Panc1 (cell line): ENCODE results near the gene CACNA2D3. TPM values are rescaled to one million over a fixed set of nuclear protein-coding genes. Genes with fewer than 3 reads are reported as not detected.

Source experiments
- ATAC-seq: fragments of 200-7000 bp; cut with Tn5 transposase; 2 replicates; pipeline ENCODE4 v1.9.1; 2020; ENCODE audit warnings: mild to moderate bottlenecking, moderate library complexity
- BruUV-seq: library from RNA; stranded (reverse); fragments of 400-500 nt; replicated peaks from 2 replicates; lab custom pipeline; 2021; lab: Mats Ljungman, UMichigan
- CTCF ChIA-PET: fragments of 300-600 bp; sonication (Branson Sonifier 250); formaldehyde crosslinking; loops from one replicate; lab custom pipeline; 2022; ENCODE audit warnings: antibody characterized with exemption; lab: Charles Lee
- POLR2A ChIA-PET: fragments of 300-600 bp; sonication (Branson Sonifier 250); formaldehyde crosslinking; loops from one replicate; lab custom pipeline; 2022; ENCODE audit warnings: antibody characterized with exemption; lab: Charles Lee
- DNase-seq: peaks from one replicate; pipeline ENCODE4 v3.0.0-alpha.2; 2010; ENCODE audit warnings: low read depth, low spot score
- H3K27ac ChIP-seq: 2 replicates; pipeline ENCODE4 v1.5.1; 2011; ENCODE audit warnings: mild to moderate bottlenecking, low read length, inconsistent platforms
- H3K27me3 ChIP-seq: fragments of 200-500 bp; sonication (Bioruptor generic); 2 replicates; pipeline ENCODE4 v1.6.0; 2014; ENCODE audit warnings: low read length, inconsistent platforms; ENCODE audit not compliant: control insufficient read depth, insufficient read depth
- H3K36me3 ChIP-seq: fragments of 200-500 bp; sonication (Bioruptor generic); 2 replicates; pipeline ENCODE4 v1.5.1; 2014; ENCODE audit warnings: inconsistent platforms, mild to moderate bottlenecking, low read length, moderate library complexity; ENCODE audit not compliant: control insufficient read depth, insufficient read depth
- H3K4me1 ChIP-seq: 2 replicates; pipeline ENCODE4 v1.5.1; 2011; ENCODE audit warnings: inconsistent platforms, mild to moderate bottlenecking, low read length, moderate library complexity; ENCODE audit not compliant: control insufficient read depth, insufficient read depth
- H3K4me3 ChIP-seq, 2 experiments: 2 replicates each; pipeline ENCODE4 v1.5.1; 2011 to 2012; ENCODE audit warnings: low read depth in 2 of 2, low read length in 2 of 2, mild to moderate bottlenecking in 2 of 2, inconsistent platforms in 1 of 2, moderate library complexity in 1 of 2
- H3K9me3 ChIP-seq: fragments of 200-500 bp; sonication (Bioruptor generic); 2 replicates; pipeline ENCODE4 v1.5.1; 2014; ENCODE audit warnings: low read depth, mild to moderate bottlenecking, inconsistent platforms, low read length, moderate library complexity; ENCODE audit not compliant: control insufficient read depth, insufficient read depth
- POLR2AphosphoS5 ChIP-seq: IDR thresholded peaks from 2 replicates; pipeline ENCODE4 v1.6.1; 2012; ENCODE audit warnings: mild to moderate bottlenecking, low read depth, low read length, moderate library complexity
- SIN3A ChIP-seq: IDR thresholded peaks from 2 replicates; pipeline ENCODE4 v1.6.1; 2012; ENCODE audit warnings: low read depth, mild to moderate bottlenecking, low read length, moderate library complexity, borderline replicate concordance; ENCODE audit not compliant: insufficient read depth
- TCF7L2 ChIP-seq: IDR thresholded peaks from 2 replicates; pipeline ENCODE4 v1.6.1; 2011; ENCODE audit warnings: mild to moderate bottlenecking, low read depth, low read length, inconsistent platforms
- in situ Hi-C: cut with HindIII; loops from 2 replicates; pipeline ENCODE4 v1.10.0; 2016; ENCODE audit warnings: low sequenced_read_pairs, low pct_unique_long_range_greater_than_20kb
- intact Hi-C: fragments of 100-400 bp; cut with micrococcal nuclease; formaldehyde crosslinking; loops from one replicate; pipeline ENCODE4 v1.10.0; 2022; ENCODE audit not compliant: unreplicated experiment
- total RNA-seq: library from RNA; stranded (reverse); gene quantifications from one replicate; pipeline ENCODE4 v1.2.1, GENCODE V29; 2021; ENCODE audit not compliant: unreplicated experiment
- TF ChIP-seq, protein P1 (sequence below): fragments of 450-650 bp; IDR thresholded peaks from 2 replicates; pipeline ENCODE4 v1.5.1; 2017; ENCODE audit warnings: mild to moderate bottlenecking
- TF ChIP-seq, protein P2 (sequence below), 2 experiments: IDR thresholded peaks; 2 replicates each; pipeline ENCODE4 v1.6.1; 2011 to 2012; ENCODE audit warnings: low read depth in 2 of 2, control low read depth in 1 of 2, low read length in 1 of 2, mild to moderate bottlenecking in 1 of 2, moderate library complexity in 1 of 2; ENCODE audit not compliant: insufficient read depth in 1 of 2

The CACNA2D3 gene
- total RNA-seq, 1 experiment from 2014 or later: 0.41 TPM

DNA sequence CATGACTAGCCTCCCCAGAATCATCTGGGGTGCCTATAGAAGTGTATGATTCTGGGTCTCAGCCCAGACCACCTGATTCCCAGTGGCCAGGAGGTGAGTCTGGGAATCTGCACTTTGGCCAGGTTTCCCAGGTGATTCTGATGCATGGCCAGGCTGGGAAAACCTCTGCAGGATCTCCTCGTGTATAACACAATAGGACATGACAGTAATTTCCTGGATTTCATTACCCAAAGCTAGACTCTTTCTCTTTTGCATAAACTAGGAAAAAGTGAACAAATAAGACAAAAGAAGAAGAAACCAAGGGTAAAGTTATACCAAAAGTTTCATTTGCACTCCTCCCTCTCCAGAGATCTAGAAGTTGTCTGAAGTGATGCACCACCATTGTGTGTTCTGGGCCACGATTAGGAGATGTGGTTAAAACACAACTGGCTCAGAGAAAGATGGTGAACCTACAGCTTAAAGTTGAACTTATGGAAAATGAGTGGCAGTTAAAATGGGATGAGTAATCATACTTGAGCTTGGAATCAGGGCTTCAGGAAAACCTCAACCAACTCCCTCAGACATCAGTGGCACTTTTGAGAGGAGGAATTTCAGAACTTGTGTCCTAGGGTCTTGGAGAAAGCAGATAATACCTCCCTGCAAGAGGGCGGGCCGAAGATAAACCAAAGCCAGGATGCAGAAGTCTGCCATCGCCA lies 914.7 kb downstream of the CACNA2D3 start:
- H3K36me3 ChIP-seq: no peaks in the 10 kb centered on the region
- intact Hi-C loops (no loop called here), in situ Hi-C loops (no loop called here)
- ChIA-PET CTCF (no interaction called here), POLR2A (no interaction called here)
- H3K27me3 ChIP-seq: no peaks in the 10 kb centered on the region
- H3K9me3 ChIP-seq: no peaks in the 10 kb centered on the region
- BruUV-seq: no TSS peak
- no peak overlapping the region for H3K27ac ChIP-seq
- DNase-seq (no peak), ATAC-seq (no peak)
- H3K4me1 ChIP-seq: no peaks in the 10 kb centered on the region
- TF ChIP-seq, protein P1, sequence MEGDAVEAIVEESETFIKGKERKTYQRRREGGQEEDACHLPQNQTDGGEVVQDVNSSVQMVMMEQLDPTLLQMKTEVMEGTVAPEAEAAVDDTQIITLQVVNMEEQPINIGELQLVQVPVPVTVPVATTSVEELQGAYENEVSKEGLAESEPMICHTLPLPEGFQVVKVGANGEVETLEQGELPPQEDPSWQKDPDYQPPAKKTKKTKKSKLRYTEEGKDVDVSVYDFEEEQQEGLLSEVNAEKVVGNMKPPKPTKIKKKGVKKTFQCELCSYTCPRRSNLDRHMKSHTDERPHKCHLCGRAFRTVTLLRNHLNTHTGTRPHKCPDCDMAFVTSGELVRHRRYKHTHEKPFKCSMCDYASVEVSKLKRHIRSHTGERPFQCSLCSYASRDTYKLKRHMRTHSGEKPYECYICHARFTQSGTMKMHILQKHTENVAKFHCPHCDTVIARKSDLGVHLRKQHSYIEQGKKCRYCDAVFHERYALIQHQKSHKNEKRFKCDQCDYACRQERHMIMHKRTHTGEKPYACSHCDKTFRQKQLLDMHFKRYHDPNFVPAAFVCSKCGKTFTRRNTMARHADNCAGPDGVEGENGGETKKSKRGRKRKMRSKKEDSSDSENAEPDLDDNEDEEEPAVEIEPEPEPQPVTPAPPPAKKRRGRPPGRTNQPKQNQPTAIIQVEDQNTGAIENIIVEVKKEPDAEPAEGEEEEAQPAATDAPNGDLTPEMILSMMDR: no peak
- TF ChIP-seq, protein P2, sequence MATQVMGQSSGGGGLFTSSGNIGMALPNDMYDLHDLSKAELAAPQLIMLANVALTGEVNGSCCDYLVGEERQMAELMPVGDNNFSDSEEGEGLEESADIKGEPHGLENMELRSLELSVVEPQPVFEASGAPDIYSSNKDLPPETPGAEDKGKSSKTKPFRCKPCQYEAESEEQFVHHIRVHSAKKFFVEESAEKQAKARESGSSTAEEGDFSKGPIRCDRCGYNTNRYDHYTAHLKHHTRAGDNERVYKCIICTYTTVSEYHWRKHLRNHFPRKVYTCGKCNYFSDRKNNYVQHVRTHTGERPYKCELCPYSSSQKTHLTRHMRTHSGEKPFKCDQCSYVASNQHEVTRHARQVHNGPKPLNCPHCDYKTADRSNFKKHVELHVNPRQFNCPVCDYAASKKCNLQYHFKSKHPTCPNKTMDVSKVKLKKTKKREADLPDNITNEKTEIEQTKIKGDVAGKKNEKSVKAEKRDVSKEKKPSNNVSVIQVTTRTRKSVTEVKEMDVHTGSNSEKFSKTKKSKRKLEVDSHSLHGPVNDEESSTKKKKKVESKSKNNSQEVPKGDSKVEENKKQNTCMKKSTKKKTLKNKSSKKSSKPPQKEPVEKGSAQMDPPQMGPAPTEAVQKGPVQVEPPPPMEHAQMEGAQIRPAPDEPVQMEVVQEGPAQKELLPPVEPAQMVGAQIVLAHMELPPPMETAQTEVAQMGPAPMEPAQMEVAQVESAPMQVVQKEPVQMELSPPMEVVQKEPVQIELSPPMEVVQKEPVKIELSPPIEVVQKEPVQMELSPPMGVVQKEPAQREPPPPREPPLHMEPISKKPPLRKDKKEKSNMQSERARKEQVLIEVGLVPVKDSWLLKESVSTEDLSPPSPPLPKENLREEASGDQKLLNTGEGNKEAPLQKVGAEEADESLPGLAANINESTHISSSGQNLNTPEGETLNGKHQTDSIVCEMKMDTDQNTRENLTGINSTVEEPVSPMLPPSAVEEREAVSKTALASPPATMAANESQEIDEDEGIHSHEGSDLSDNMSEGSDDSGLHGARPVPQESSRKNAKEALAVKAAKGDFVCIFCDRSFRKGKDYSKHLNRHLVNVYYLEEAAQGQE (IDR thresholded peaks at IDR 0.05; ENCODE audit: insufficient read depth in 1 of 2, low read depth in 2 of 2, low read length in 1 of 2): no peak
- TF ChIP-seq POLR2AphosphoS5 (no peak), SIN3A (no peak), TCF7L2 (no peak)
- no peak overlapping the region for H3K4me3 ChIP-seq

DNA sequence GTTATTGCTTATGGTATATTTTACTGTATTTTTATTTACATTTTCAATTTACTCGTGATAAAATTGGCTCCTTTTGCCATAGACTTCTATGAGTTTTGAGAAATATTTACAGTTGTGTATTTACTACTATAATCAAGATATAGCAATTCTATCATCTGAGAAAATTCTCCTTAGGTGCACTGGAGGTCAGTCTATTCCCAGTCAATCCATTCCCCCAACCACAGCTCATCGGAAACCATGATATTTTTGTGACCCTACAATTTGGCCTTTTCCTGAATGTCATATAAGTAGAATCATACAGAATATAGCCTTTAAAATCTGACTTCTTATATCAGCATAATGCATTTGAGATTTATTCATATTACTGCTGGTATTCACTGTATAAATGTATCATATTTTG lies 920.2 kb downstream of the CACNA2D3 start:
- in situ Hi-C loops (no loop called here), intact Hi-C loops (no loop called here)
- Histone ChIP-seq H3K9me3 (no peaks in the 10 kb centered on the region), H3K27ac (no peak overlapping the region), H3K4me1 (no peaks in the 10 kb centered on the region), H3K36me3 (no peaks in the 10 kb centered on the region), H3K4me3 (no peak overlapping the region), H3K27me3 (no peaks in the 10 kb centered on the region)
- DNase-seq (no peak), ATAC-seq (no peak)
- BruUV-seq: no TSS peak
- CTCF ChIA-PET: no interaction called here
- TF ChIP-seq SIN3A (no peak), TCF7L2 (no peak), POLR2AphosphoS5 (no peak)
- TF ChIP-seq, protein P1: no peak
- TF ChIP-seq, protein P2 (IDR thresholded peaks at IDR 0.05; ENCODE audit: insufficient read depth in 1 of 2, low read depth in 2 of 2, low read length in 1 of 2): no peak
- POLR2A ChIA-PET: no interaction called here
